ENCODE results near the gene PEX12. TPM values are rescaled to one million over a fixed set of nuclear protein-coding genes. Genes with fewer than 3 reads are reported as not detected.

Gene PEX12
- total RNA-seq, 1 donor from 2014 or later: 3.9 TPM

GRCh38 chr17:35534576-35535093 lies 43.7 kb downstream of the PEX12 start:
- FAIRE-seq: no peak
- no peak overlapping the region for H3K4me3 Mint-ChIP-seq (ENCODE audit: unreplicated experiment)

GRCh38 chr17:35531160-35531559 lies 47.2 kb downstream of the PEX12 start:
- FAIRE-seq: no peak
- H3K27ac Mint-ChIP-seq (ENCODE audit: unreplicated experiment): no peak overlapping the region
- no peaks in the 10 kb centered on the region for H4K20me1 ChIP-seq (ENCODE audit: insufficient read depth, low read length)

More at GRCh38 chr17:35534576-35535093, 43.7 kb downstream of the PEX12 start:
- TF ChIP-seq EZH2 (IDR thresholded peaks at IDR 0.05; ENCODE audit: insufficient read depth, low read length): no peak
- no peak for TF ChIP-seq CTCF (IDR thresholded peaks at IDR 0.05; ENCODE audit: insufficient read depth, low read depth, low read length)
- Histone ChIP-seq H3K9ac (ENCODE audit: low read length) (no peak overlapping the region), H2AFZ (ENCODE audit: low read depth, low read length) (no peak overlapping the region), H3K27me3 (ENCODE audit: insufficient read depth, low read length) (peaks cover 11% of the 10 kb centered on the region), H3K79me2 (ENCODE audit: insufficient read depth, low read length) (no peaks in the 10 kb centered on the region), H3K9me3 (ENCODE audit: insufficient read depth, low read depth, low read length) (no peaks in the 10 kb centered on the region), H3K4me1 (ENCODE audit: insufficient read depth, low read length) (no peaks in the 10 kb centered on the region), H3K27ac (ENCODE audit: low read depth, low read length) (no peak overlapping the region), H4K20me1 (ENCODE audit: insufficient read depth, low read length) (no peaks in the 10 kb centered on the region), H3K4me2 (ENCODE audit: low read length) (no peak overlapping the region), H3K36me3 (ENCODE audit: insufficient read depth, low read length) (no peaks in the 10 kb centered on the region), H3K4me3 (ENCODE audit: insufficient read depth, low read depth, low read length) (no peak overlapping the region)
- Mint-ChIP-seq H3K36me3 (ENCODE audit: low read depth, unreplicated experiment) (no peaks in the 10 kb centered on the region), H3K4me1 (ENCODE audit: low read depth, unreplicated experiment) (no peaks in the 10 kb centered on the region), H3K27ac (ENCODE audit: unreplicated experiment) (no peak overlapping the region), H3K9me3 (ENCODE audit: unreplicated experiment) (no peaks in the 10 kb centered on the region), H3K27me3 (ENCODE audit: low read depth, unreplicated experiment) (peaks cover 7% of the 10 kb centered on the region)
- DNase-seq (ENCODE audit: low read depth): no peak

More at GRCh38 chr17:35531160-35531559, 47.2 kb downstream of the PEX12 start:
- no peak overlapping the region for H2AFZ ChIP-seq (ENCODE audit: low read depth, low read length)
- no peaks in the 10 kb centered on the region for H3K79me2 ChIP-seq (ENCODE audit: insufficient read depth, low read length)
- H3K4me3 ChIP-seq (ENCODE audit: insufficient read depth, low read depth, low read length): no peak overlapping the region
- TF ChIP-seq CTCF (IDR thresholded peaks at IDR 0.05; ENCODE audit: insufficient read depth, low read depth, low read length) (no peak), EZH2 (IDR thresholded peaks at IDR 0.05; ENCODE audit: insufficient read depth, low read length) (no peak)
- H3K27me3 Mint-ChIP-seq (ENCODE audit: low read depth, unreplicated experiment): peaks cover 15% of the 10 kb centered on the region
- no peaks in the 10 kb centered on the region for H3K9me3 ChIP-seq (ENCODE audit: insufficient read depth, low read depth, low read length)
- no peak for DNase-seq (ENCODE audit: low read depth)
- H3K4me1 Mint-ChIP-seq (ENCODE audit: low read depth, unreplicated experiment): no peaks in the 10 kb centered on the region
- no peaks in the 10 kb centered on the region for H3K36me3 Mint-ChIP-seq (ENCODE audit: low read depth, unreplicated experiment)
- peaks cover 13% of the 10 kb centered on the region for H3K9me3 Mint-ChIP-seq (ENCODE audit: unreplicated experiment)
- H3K9ac ChIP-seq (ENCODE audit: low read length): no peak overlapping the region
- no peak overlapping the region for H3K27ac ChIP-seq (ENCODE audit: low read depth, low read length)
- no peak overlapping the region for H3K4me2 ChIP-seq (ENCODE audit: low read length)
- no peak overlapping the region for H3K4me3 Mint-ChIP-seq (ENCODE audit: unreplicated experiment)
- no peaks in the 10 kb centered on the region for H3K36me3 ChIP-seq (ENCODE audit: insufficient read depth, low read length)
- H3K27me3 ChIP-seq (ENCODE audit: insufficient read depth, low read length): peaks cover 5% of the 10 kb centered on the region
- no peaks in the 10 kb centered on the region for H3K4me1 ChIP-seq (ENCODE audit: insufficient read depth, low read length)

All from astrocyte (in vitro differentiated cells and primary cell).